ENCODE results near the gene RNF213. TPM values are rescaled to one million over a fixed set of nuclear protein-coding genes. Genes with fewer than 3 reads are reported as not detected.

The RNF213 gene
- total RNA-seq, 1 donor from 2014 or later: 228 TPM

GRCh38 chr17:80260069-80260535 is 550 bp upstream of the RNF213 start:
- CTCF ChIA-PET: no interaction called here
- H3K4me1 Mint-ChIP-seq: peaks cover 63% of the 10 kb centered on the region
- no peak for TF ChIP-seq CTCF (IDR thresholded peaks at IDR 0.05)
- intact Hi-C loops (cut with micrococcal nuclease): loop anchor here (5.0 kb wide), 3 partner anchors 158 to 977 kb away; partner anchors contain the start of genes CEP131, GAA, NDUFAF8 and TEPSIN
- peak overlapping the region; percentile 94 for H3K27ac Mint-ChIP-seq
- peak overlapping the region; percentile 89 for H3K4me3 Mint-ChIP-seq
- POLR2A ChIA-PET: interaction anchor here (1.0 kb wide), 1 partner anchor 40 kb away, joined by 5 read pairs; the partner anchor contains the start of genes SGSH and SLC26A11
- no peaks in the 10 kb centered on the region for H3K9me3 Mint-ChIP-seq
- DNase-seq (peak; percentile 76), ATAC-seq (ENCODE audit: low read depth) (peak; percentile 59)
- no peaks in the 10 kb centered on the region for H3K27me3 Mint-ChIP-seq
- peaks cover 7% of the 10 kb centered on the region for H3K36me3 Mint-ChIP-seq (ENCODE audit: low read depth)

- intact Hi-C loops (cut with micrococcal nuclease): loop anchor here (5.0 kb wide), 3 partner anchors 159 to 976 kb away; partner anchors contain the start of genes CEP131, GAA, NDUFAF8 and TEPSIN
- CTCF ChIA-PET: no interaction called here
- DNase-seq: peak; percentile 54
- TF ChIP-seq CTCF (IDR thresholded peaks at IDR 0.05): no peak
- H3K4me1 Mint-ChIP-seq: peaks cover 69% of the 10 kb centered on the region
- H3K9me3 Mint-ChIP-seq: no peaks in the 10 kb centered on the region
- peak overlapping the region; percentile 82 for H3K4me3 Mint-ChIP-seq
- H3K36me3 Mint-ChIP-seq (ENCODE audit: low read depth): peaks cover 14% of the 10 kb centered on the region
- ATAC-seq (ENCODE audit: low read depth): peak; percentile 2
- POLR2A ChIA-PET: interaction anchor here (1.0 to 1.1 kb wide), 2 partner anchors 41 to 113 kb away, joined by 4 to 5 read pairs; partner anchors contain the start of genes SGSH and SLC26A11
- H3K27me3 Mint-ChIP-seq: no peaks in the 10 kb centered on the region
- H3K27ac Mint-ChIP-seq: peak overlapping the region; percentile 90
These were observed 675 bp downstream of the RNF213 start for GRCh38 chr17:80261159-80261894.

- intact Hi-C loops (cut with micrococcal nuclease): loop anchor here (5.0 kb wide), 3 partner anchors 160 to 975 kb away; partner anchors contain the start of genes CEP131, GAA, NDUFAF8 and TEPSIN
- DNase-seq: no peak
- Mint-ChIP-seq H3K9me3 (no peaks in the 10 kb centered on the region), H3K4me1 (peaks cover 69% of the 10 kb centered on the region), H3K27ac (peak overlapping the region; percentile 90), H3K27me3 (no peaks in the 10 kb centered on the region), H3K4me3 (peak overlapping the region; percentile 82), H3K36me3 (ENCODE audit: low read depth) (peaks cover 14% of the 10 kb centered on the region)
- no peak for ATAC-seq (ENCODE audit: low read depth)
- TF ChIP-seq CTCF (IDR thresholded peaks at IDR 0.05): no peak
- ChIA-PET CTCF (no interaction called here), POLR2A (interaction anchor here (0.6 to 1.1 kb wide), 2 partner anchors 22 to 114 kb away, joined by 3 to 4 read pairs; no protein-coding TSS in a partner anchor)
These were observed 1.2 kb downstream of the RNF213 start for GRCh38 chr17:80261895-80262279.

GRCh38 chr17:80262291-80262690 is 1.6 kb downstream of the RNF213 start:
- Mint-ChIP-seq H3K27me3 (no peaks in the 10 kb centered on the region), H3K36me3 (ENCODE audit: low read depth) (peaks cover 16% of the 10 kb centered on the region), H3K4me3 (peak overlapping the region; percentile 82), H3K4me1 (peaks cover 71% of the 10 kb centered on the region), H3K9me3 (no peaks in the 10 kb centered on the region), H3K27ac (peak overlapping the region; percentile 90)
- ChIA-PET POLR2A (interaction anchor here (0.6 to 2.2 kb wide), 3 partner anchors 22 to 114 kb away, joined by 3 to 17 read pairs (median 4); no protein-coding TSS in a partner anchor), CTCF (interaction anchor here (0.8 kb wide), 1 partner anchor 161 kb away, joined by 3 read pairs; the partner anchor contains the start of gene GAA)
- ATAC-seq (ENCODE audit: low read depth): no peak
- no peak for DNase-seq
- intact Hi-C loops (cut with micrococcal nuclease): loop anchor here (5.0 kb wide), 3 partner anchors 160 to 975 kb away; partner anchors contain the start of genes CEP131, GAA, NDUFAF8 and TEPSIN
- TF ChIP-seq CTCF (IDR thresholded peaks at IDR 0.05): no peak

All from activated B cell treated with CpG ODN at 0.5 μM for 24 hours (primary cell).